Right lobe of liver (tissue), 4 donors: Measurements from ENCODE around the gene PCNX3.

ENCODE experiments used
- CTCF ChIP-seq, 4 donors: fragments of 200-600 bp in 3 of 4; fragments of 450-650 bp in 1 of 4; IDR thresholded peaks; one replicate each; pipeline versions ENCODE4 v1.5.1 to v1.8.0; 2016 to 2022; ENCODE audit warnings: antibody characterized with exemption in 4 of 4, mild to moderate bottlenecking in 2 of 4
- POLR2A ChIP-seq: fragments of 450-650 bp; IDR thresholded peaks from one replicate; pipeline ENCODE4 v1.6.1; 2017; ENCODE audit warnings: antibody characterized with exemption, mild to moderate bottlenecking
- donor health status: DM: no; HTN: no; CAD: no.
- donor health status: DM: no; HTN: no; CAD: no.
- donor health status: DM: no; HTN: yes; CAD: no.

- TF ChIP-seq CTCF (IDR thresholded peaks at IDR 0.05) (no peak), POLR2A (no peak)
These were observed 2.9 kb upstream of the PCNX3 start for GRCh38 chr11:65612691-65613090.
